ENCODE data around the gene RAI14.

DNA sequence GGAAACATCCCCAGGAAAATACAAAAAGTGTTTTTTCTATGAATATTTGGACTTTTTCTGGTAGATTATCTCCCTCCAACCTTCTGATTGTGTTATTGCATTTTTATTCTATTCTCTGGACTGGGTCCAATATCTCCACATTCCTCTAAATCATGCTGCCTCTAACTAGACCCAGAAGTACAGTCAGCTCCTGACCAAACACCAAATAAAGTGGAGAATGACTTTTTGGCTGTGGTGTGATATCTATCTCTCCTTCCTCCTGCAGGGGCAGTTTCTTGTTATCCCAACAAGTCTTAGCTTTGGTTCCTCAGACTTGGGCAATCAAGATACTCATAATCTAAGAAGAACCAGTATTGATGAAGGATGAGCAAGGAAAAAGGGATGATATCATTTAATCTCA, 3.2 kb upstream of the RAI14 start:
- TF ChIP-seq, protein P1, sequence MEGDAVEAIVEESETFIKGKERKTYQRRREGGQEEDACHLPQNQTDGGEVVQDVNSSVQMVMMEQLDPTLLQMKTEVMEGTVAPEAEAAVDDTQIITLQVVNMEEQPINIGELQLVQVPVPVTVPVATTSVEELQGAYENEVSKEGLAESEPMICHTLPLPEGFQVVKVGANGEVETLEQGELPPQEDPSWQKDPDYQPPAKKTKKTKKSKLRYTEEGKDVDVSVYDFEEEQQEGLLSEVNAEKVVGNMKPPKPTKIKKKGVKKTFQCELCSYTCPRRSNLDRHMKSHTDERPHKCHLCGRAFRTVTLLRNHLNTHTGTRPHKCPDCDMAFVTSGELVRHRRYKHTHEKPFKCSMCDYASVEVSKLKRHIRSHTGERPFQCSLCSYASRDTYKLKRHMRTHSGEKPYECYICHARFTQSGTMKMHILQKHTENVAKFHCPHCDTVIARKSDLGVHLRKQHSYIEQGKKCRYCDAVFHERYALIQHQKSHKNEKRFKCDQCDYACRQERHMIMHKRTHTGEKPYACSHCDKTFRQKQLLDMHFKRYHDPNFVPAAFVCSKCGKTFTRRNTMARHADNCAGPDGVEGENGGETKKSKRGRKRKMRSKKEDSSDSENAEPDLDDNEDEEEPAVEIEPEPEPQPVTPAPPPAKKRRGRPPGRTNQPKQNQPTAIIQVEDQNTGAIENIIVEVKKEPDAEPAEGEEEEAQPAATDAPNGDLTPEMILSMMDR (conservative IDR thresholded peaks at IDR 0.05 in 1 of 2, IDR thresholded peaks at IDR 0.05 in 1 of 2; ENCODE audit: low read depth in 1 of 2, low read length in 2 of 2): no peak
- TF ChIP-seq EZH2 (IDR thresholded peaks at IDR 0.05; ENCODE audit: low read length, missing control alignments): no peak
